GM23338 (cell line): Measurements from ENCODE around the gene PLEKHG2. TPM values are rescaled to one million over a fixed set of nuclear protein-coding genes. Genes with fewer than 3 reads are reported as not detected.

ENCODE experiments used
- ATAC-seq: fragments of 200-7000 bp; cut with Tn5 transposase; 3 replicates; pipeline ENCODE4 v1.9.1; 2020
- DNase-seq: peaks from one replicate; pipeline ENCODE4 v3.0.0-alpha.2; 2015; ENCODE audit warnings: low spot score
- H2AFZ ChIP-seq: fragments of 200-600 bp; sonication (generic); 2 replicates; pipeline ENCODE4 v1.8.0; 2016; ENCODE audit warnings: antibody characterized with exemption, mild to moderate bottlenecking, moderate library complexity
- H3F3A ChIP-seq: fragments of 200-600 bp; sonication (generic); replicated peaks from 2 replicates; pipeline ENCODE4 v1.8.0; 2017; ENCODE audit warnings: antibody characterized with exemption, mixed run types, low read depth
- H3K27ac ChIP-seq: fragments of 200-600 bp; sonication (generic); 2 replicates; pipeline ENCODE4 v1.6.1; 2016; ENCODE audit warnings: low read depth
- H3K27me3 ChIP-seq: fragments of 200-600 bp; sonication (generic); 2 replicates; pipeline ENCODE4 v1.8.0; 2016; ENCODE audit warnings: mild to moderate bottlenecking, mixed run types, moderate library complexity; ENCODE audit not compliant: insufficient read depth
- H3K36me3 ChIP-seq: fragments of 200-600 bp; sonication (generic); 2 replicates; pipeline ENCODE4 v1.8.0; 2016; ENCODE audit warnings: mild to moderate bottlenecking; ENCODE audit not compliant: insufficient read depth
- H3K4me1 ChIP-seq: fragments of 200-600 bp; sonication (generic); 2 replicates; pipeline ENCODE4 v1.8.0; 2016; ENCODE audit warnings: mild to moderate bottlenecking, moderate library complexity; ENCODE audit not compliant: insufficient read depth
- H3K4me2 ChIP-seq: fragments of 200-600 bp; sonication (generic); 2 replicates; pipeline ENCODE4 v1.7.1; 2017; ENCODE audit warnings: mixed run types
- H3K4me3 ChIP-seq: fragments of 200-600 bp; sonication (generic); 2 replicates; pipeline ENCODE4 v1.6.1; 2016; ENCODE audit warnings: mixed run types
- H3K79me2 ChIP-seq: fragments of 200-600 bp; sonication (generic); replicated peaks from 2 replicates; pipeline ENCODE4 v1.8.0; 2017; ENCODE audit warnings: mild to moderate bottlenecking; ENCODE audit not compliant: insufficient read depth
- H3K9me2 ChIP-seq: fragments of 200-600 bp; sonication (generic); 2 replicates; pipeline ENCODE4 v1.8.0; 2017; ENCODE audit not compliant: insufficient read depth
- H4K20me1 ChIP-seq: fragments of 200-600 bp; sonication (generic); replicated peaks from 2 replicates; pipeline ENCODE4 v1.8.0; 2017; ENCODE audit warnings: mild to moderate bottlenecking; ENCODE audit not compliant: insufficient read depth
- H3K27ac Mint-ChIP-seq: 2 replicates; pipeline ENCODE4 v1.8.0; 2020; ENCODE audit warnings: inconsistent platforms, mild to moderate bottlenecking, moderate library complexity, mixed read lengths
- H3K27me3 Mint-ChIP-seq: 3 replicates; pipeline ENCODE4 v1.8.0; 2022; ENCODE audit warnings: low read depth, mild to moderate bottlenecking, moderate library complexity, mixed read lengths, inconsistent platforms; ENCODE audit not compliant: insufficient read depth, poor library complexity
- H3K36me3 Mint-ChIP-seq: 3 replicates; pipeline ENCODE4 v1.8.0; 2021; ENCODE audit warnings: low read depth, mild to moderate bottlenecking, inconsistent platforms, moderate library complexity, mixed read lengths
- H3K4me1 Mint-ChIP-seq: 3 replicates; pipeline ENCODE4 v1.8.0; 2020; ENCODE audit warnings: mild to moderate bottlenecking, inconsistent platforms, mixed read lengths
- H3K4me3 Mint-ChIP-seq: 3 replicates; pipeline ENCODE4 v1.8.0; 2021; ENCODE audit warnings: moderate library complexity, mild to moderate bottlenecking, inconsistent platforms, mixed read lengths
- H3K9me3 Mint-ChIP-seq: 3 replicates; pipeline ENCODE4 v1.8.0; 2020; ENCODE audit warnings: moderate library complexity, mild to moderate bottlenecking, inconsistent platforms, mixed read lengths
- CREB1 ChIP-seq: fragments of 250-450 bp; sonication (Bioruptor Pico); IDR thresholded peaks from 2 replicates; pipeline ENCODE4 v1.5.0; 2020; ENCODE audit warnings: low read depth, mild to moderate bottlenecking, moderate library complexity
- EZH2phosphoT487 ChIP-seq: fragments of 200-600 bp; sonication (generic); IDR thresholded peaks from one replicate; pipeline ENCODE4 v1.8.1; 2018; ENCODE audit warnings: antibody characterized with exemption; ENCODE audit not compliant: unreplicated experiment
- NANOG ChIP-seq: IDR thresholded peaks from 2 replicates; pipeline ENCODE4 v1.6.1; 2016; ENCODE audit warnings: antibody characterized with exemption, borderline replicate concordance
- ZNF114 ChIP-seq: fragments of 250-450 bp; sonication (Bioruptor Pico); IDR thresholded peaks from 2 replicates; pipeline ENCODE4 v1.5.0; 2020; ENCODE audit warnings: mild to moderate bottlenecking, moderate library complexity
- ZNF462 ChIP-seq: fragments of 250-450 bp; sonication (Bioruptor Pico); IDR thresholded peaks from 2 replicates; pipeline ENCODE4 v1.5.0; 2020; ENCODE audit warnings: mild to moderate bottlenecking, moderate library complexity
- polyA plus RNA-seq: library from polyadenylated mRNA; unstranded; fragments of >200 nt; fragmentation: Nextera tagmentation; extraction: Ambion mirVana; gene quantifications from 2 replicates; pipeline ENCODE4 v1.2.1, GENCODE V29; 2016
- total RNA-seq: library from RNA; depleted of rRNA; stranded (reverse); fragments of >200 nt; shearing (Covaris generic); gene quantifications from 2 replicates; pipeline ENCODE4 v1.2.3, GENCODE V29; 2014
- TF ChIP-seq, protein P1 (sequence below), 2 experiments: fragments of 200-600 bp in 1 of 2; sonication (generic) in 1 of 2; conservative IDR thresholded peaks; 2 replicates each; pipeline versions ENCODE4 v1.5.1 to v1.6.1; 2016 to 2017; ENCODE audit warnings: antibody characterized with exemption in 2 of 2, low read depth in 2 of 2, mild to moderate bottlenecking in 2 of 2, moderate library complexity in 1 of 2
- TF ChIP-seq, protein P2 (sequence below): IDR thresholded peaks from 2 replicates; pipeline ENCODE4 v1.6.1; 2016; ENCODE audit warnings: antibody characterized with exemption

Gene PLEKHG2
- total and polyA plus RNA-seq, 2 experiments from 2014 or later, result 15.5 to 41.3 TPM

- TF ChIP-seq ZNF462 (CRISPR knock-in tag) (no peak), CREB1 (no peak)
- TF ChIP-seq, protein P1, sequence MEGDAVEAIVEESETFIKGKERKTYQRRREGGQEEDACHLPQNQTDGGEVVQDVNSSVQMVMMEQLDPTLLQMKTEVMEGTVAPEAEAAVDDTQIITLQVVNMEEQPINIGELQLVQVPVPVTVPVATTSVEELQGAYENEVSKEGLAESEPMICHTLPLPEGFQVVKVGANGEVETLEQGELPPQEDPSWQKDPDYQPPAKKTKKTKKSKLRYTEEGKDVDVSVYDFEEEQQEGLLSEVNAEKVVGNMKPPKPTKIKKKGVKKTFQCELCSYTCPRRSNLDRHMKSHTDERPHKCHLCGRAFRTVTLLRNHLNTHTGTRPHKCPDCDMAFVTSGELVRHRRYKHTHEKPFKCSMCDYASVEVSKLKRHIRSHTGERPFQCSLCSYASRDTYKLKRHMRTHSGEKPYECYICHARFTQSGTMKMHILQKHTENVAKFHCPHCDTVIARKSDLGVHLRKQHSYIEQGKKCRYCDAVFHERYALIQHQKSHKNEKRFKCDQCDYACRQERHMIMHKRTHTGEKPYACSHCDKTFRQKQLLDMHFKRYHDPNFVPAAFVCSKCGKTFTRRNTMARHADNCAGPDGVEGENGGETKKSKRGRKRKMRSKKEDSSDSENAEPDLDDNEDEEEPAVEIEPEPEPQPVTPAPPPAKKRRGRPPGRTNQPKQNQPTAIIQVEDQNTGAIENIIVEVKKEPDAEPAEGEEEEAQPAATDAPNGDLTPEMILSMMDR (conservative IDR thresholded peaks at IDR 0.05; ENCODE audit: low read depth in 2 of 2), result no peak
Observed at GRCh38 chr19:39470724-39471339, 58.4 kb downstream of the PLEKHG2 start (continued).

- Histone ChIP-seq H3K36me3 (peaks cover 34% of the 10 kb centered on the region), H3K4me1 (no peaks in the 10 kb centered on the region), H3K79me2 (no peaks in the 10 kb centered on the region; the same call in 1 of the 2 replicates), H2AFZ (no peak overlapping the region), H3K27ac (no peak overlapping the region), H3K4me2 (no peak overlapping the region), H3K4me3 (no peak overlapping the region), H4K20me1 (0 out of 2 replicates have a peak, but pooled peaks cover 10% of the 10 kb centered on the region), H3K27me3 (no peaks in the 10 kb centered on the region), H3K9me2 (no peaks in the 10 kb centered on the region), H3F3A (peaks cover 9% of the 10 kb centered on the region; the same call in 1 of the 2 replicates)
- no peak overlapping the region; the same call in 2 of the 3 replicates for H3K4me3 Mint-ChIP-seq
- H3K36me3 Mint-ChIP-seq, result peaks cover 78% of the 10 kb centered on the region
- TF ChIP-seq, protein P2, sequence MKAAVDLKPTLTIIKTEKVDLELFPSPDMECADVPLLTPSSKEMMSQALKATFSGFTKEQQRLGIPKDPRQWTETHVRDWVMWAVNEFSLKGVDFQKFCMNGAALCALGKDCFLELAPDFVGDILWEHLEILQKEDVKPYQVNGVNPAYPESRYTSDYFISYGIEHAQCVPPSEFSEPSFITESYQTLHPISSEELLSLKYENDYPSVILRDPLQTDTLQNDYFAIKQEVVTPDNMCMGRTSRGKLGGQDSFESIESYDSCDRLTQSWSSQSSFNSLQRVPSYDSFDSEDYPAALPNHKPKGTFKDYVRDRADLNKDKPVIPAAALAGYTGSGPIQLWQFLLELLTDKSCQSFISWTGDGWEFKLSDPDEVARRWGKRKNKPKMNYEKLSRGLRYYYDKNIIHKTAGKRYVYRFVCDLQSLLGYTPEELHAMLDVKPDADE, result no peak
- TF ChIP-seq NANOG (no peak), EZH2phosphoT487 (no peak), ZNF114 (CRISPR knock-in tag) (no peak)
- DNase-seq (no peak), ATAC-seq (no peak)
- peaks cover 13% of the 10 kb centered on the region for H3K27me3 Mint-ChIP-seq
- peaks cover 8% of the 10 kb centered on the region; the same call in 2 of the 3 replicates for H3K4me1 Mint-ChIP-seq
- H3K9me3 Mint-ChIP-seq, result no peaks in the 10 kb centered on the region; the same call in 2 of the 3 replicates
- no peak overlapping the region for H3K27ac Mint-ChIP-seq
Observed at GRCh38 chr19:39471756-39472536, 59.5 kb downstream of the PLEKHG2 start.
